Left ventricle myocardium superior (tissue), 1 donor: ENCODE data around the gene CRY1. TPM values are rescaled to one million over a fixed set of nuclear protein-coding genes. Genes with fewer than 3 reads are reported as not detected.
"Not testable (repeated sequence)": the region's sequence is repeated elsewhere in the genome, so short reads cannot be mapped to it uniquely, and the experiment has no call there.

Experiments used
- ATAC-seq: fragments of 200-7000 bp; cut with Tn5 transposase; one replicate; pipeline ENCODE4 v1.9.1; 2020; ENCODE audit warnings: mild to moderate bottlenecking, moderate library complexity
- DNase-seq: peaks from one replicate; pipeline ENCODE4 v3.0.0-alpha.2; 2020
- intact Hi-C: fragments of 100-400 bp; cut with micrococcal nuclease; formaldehyde crosslinking; loops from one replicate; pipeline ENCODE4 v1.11.0; 2022
- total RNA-seq: library from RNA; stranded (reverse); fragmentation: NEBNext Ultra II Directional; extraction: Animal tissue kit (Norgen Biotek cat#: 25700); gene quantifications from one replicate; pipeline ENCODE4 v1.2.1, GENCODE V29; 2021
- donor health status: DM: no; HTN: yes; CAD: no; lungs with severe emphysema.

The CRY1 gene
- total RNA-seq, 1 donor from 2014 or later = 9.3 TPM

DNA sequence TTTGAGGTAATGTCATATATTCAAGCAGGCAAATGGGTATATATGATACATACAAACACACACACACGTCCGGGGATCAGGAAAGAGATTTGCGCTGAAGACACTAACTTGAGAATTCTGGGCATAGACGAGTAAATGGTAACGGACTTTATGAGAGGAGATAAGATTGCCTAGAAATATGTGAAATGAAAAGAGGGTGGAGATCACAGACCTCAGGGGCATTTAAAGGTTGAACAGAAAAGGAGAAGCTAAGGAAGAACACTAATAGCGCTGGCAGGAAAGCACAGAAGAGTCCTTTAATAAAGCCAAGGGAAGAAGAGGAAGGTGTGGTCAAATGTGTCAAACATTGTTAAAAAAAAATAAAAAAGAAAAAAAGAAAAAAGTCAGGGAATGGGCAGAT is 13.1 kb downstream of the CRY1 start:
- DNase-seq = no peak
- intact Hi-C loops = no loop called here
- ATAC-seq = no peak

- no peak for ATAC-seq
- DNase-seq = no peak
- intact Hi-C loops = no loop called here
Observed at GRCh38 chr12:107079172-107080011, 14.0 kb downstream of the CRY1 start.

GRCh38 chr12:107073266-107073665 is 20.1 kb downstream of the CRY1 start:
- intact Hi-C loops = not testable (repeated sequence)

GRCh38 chr12:107066691-107067090 is 26.7 kb downstream of the CRY1 start:
- DNase-seq = no peak
- no peak for ATAC-seq
- intact Hi-C loops = no loop called here

More at GRCh38 chr12:107073266-107073665, 20.1 kb downstream of the CRY1 start:
- not testable (repeated sequence) for ATAC-seq, DNase-seq

GRCh38 chr12:107064687-107065086 is 28.7 kb downstream of the CRY1 start:
- no peak for DNase-seq
- intact Hi-C loops = no loop called here
- ATAC-seq = no peak

- ATAC-seq = no peak
- intact Hi-C loops = no loop called here
- no peak for DNase-seq
Observed at GRCh38 chr12:107064243-107064642, 29.1 kb downstream of the CRY1 start.

- no peak for DNase-seq
- ATAC-seq = peak; percentile 78
- intact Hi-C loops = no loop called here
Observed at GRCh38 chr12:107058190-107058589, 35.2 kb downstream of the CRY1 start.

DNA sequence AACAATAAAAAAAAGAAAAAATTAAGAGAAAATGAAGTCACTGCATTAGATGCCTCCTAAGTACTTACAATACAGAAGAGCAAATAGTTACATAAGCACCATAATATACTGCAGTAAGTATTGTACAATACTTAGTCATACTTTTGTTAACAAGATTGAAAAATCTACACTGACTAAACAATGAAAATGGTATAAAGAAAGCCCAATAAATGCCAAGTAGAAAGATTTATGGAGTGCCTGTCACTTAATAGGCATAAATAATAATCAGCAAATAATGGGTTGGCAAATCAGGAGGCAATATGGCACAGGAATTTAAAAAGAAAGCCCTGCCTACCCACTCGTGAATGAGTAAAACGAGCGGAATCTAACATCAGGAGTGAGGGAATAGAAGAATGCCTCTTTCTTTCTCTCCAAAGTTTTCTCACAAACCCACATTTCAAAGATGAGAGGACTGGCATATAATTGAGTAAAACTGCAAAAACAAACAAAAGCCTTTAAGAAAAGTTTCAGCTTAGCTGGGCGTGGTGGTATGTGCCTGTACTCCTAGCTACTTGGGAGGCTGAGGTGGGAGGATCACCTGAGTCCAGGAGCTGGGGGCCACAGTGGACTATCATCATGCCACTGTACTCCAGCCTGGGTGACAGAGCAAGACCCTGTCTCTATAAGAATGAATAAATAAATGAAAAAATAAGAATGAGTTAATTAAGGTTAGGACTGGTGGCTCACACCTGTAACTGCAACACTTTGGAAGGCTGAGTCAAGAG is 36.1 kb downstream of the CRY1 start:
- DNase-seq (no peak), ATAC-seq (no peak)
- intact Hi-C loops = no loop called here

GRCh38 chr12:107053709-107054108 is 39.6 kb downstream of the CRY1 start:
- ATAC-seq = no peak
- DNase-seq = no peak
- intact Hi-C loops = no loop called here

DNA sequence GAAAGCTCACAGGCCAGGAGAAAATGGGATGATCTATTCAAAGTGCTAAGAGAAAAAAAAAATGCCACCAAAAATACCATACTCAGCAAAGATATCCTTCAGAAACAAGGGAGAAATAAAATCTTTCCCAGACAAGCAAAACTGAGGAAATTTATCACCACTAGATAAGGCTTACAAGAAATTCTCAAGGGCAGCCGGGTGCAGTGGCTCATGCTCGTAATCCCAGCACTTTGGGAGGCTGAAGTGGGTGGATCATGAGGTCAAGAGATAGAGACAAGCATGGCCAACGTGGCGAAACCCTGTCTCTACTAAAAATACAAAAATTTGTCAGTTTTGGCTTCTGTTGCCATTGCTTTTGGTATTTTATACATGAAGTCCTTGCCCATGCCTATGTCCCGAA is 48.2 kb downstream of the CRY1 start:
- ATAC-seq (no peak), DNase-seq (no peak)
- intact Hi-C loops = no loop called here

GRCh38 chr12:107042801-107043200 is 50.5 kb downstream of the CRY1 start:
- DNase-seq (no peak), ATAC-seq (no peak)
- intact Hi-C loops = no loop called here

GRCh38 chr12:107035733-107036132 is 57.6 kb downstream of the CRY1 start:
- intact Hi-C loops = no loop called here
- no peak for ATAC-seq
- DNase-seq = no peak

DNA sequence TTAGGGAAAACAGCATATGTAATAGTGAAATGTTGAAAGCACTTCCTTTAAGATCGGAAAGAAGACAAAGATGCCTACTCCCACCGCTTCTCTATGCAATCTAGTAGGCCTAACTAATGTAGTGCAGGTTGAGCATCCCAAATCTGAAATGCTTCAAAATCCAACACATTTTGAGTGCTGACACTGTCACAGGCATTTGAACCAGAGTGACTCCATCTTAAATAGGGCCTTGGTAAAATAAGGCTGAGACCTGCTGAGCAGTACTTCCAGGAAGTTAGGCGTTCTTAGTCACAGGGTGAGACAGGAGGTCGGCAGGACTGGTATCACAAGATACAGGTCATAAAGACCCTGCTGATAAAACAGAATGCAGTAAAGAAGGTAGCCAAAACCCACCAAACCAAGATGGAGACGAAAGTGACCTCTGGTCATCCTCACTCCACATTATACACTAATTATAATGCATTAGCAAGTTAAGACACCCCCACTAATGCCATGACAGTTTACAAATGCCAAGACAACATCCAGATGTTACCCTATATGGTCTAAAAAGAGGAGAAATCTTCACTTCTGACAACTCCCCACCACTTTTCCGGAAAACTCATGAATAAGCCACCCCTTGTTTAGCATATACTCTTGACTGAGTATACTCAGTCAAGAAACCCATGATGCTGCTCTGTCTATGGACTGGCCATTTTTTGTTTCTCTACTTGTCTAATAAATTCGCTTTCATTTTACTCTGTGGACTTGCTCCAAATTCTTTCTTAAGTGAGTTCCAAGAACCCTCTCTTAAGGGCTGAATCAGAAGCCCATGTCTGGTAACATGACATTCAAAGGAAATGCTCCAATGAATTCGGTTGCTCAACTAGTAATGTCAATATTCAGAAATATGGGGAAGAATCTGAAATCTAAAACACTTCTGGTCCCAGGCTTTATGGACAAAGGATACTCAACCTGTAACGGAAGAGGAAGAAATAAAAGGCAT is 59.3 kb downstream of the CRY1 start:
- intact Hi-C loops = no loop called here
- ATAC-seq = no peak
- DNase-seq = no peak

DNA sequence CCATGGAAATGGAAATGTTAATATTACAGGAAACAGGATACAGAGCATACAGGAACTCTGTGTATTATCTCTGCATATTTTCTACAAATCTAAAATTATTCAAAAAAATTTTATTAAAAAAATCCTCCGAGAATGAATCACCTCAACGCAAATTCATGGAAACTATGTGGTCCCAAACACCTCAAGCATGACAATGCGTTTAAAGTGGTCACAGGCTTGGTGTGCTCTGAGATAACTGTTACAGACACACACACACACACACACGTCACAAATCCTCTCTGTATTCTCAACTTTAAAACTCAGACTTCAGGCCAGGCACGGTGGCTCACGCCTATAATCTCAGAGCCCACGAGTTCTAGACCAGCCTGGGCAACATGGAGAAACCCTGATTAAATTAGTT is 61.1 kb downstream of the CRY1 start:
- DNase-seq (no peak), ATAC-seq (no peak)
- intact Hi-C loops = no loop called here

DNA sequence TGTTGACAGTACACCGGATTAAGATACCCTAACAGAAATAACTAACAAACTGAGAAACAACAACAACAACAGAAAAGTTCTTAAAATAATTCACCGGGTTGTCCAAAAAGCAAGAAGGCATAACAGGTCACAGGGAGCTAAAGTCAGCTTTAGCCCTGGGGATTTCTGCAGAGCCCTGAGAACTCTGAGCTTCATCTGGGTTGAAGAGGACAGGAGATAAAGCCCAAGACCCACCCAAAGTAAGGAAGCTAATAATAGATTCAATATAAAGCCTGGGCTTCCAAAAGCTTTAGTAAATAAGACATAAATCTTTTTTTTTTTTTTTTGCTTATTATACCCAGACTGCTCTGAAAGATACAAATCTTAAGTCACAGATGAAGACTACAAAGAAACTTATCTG is 62.3 kb downstream of the CRY1 start:
- intact Hi-C loops = no loop called here
- ATAC-seq (no peak), DNase-seq (no peak)

DNA sequence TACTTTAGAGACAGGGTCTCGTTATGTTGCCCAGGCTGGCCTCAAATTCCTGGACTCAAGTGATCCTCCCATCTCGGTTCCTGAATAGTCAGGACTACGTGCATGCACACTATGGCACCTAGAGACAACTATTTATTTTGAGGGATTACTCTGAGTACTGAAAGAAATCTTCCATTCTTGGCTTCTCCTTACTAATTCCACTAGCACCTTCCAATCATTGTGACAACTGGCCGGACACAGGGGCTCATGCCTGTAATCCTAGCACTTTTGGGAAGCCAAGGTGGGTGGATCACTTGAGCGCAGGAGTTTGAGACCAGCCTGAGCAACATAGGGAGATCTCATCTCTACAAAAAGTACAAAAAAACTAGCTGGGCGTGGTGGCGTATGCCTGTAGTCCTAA is 64.3 kb downstream of the CRY1 start:
- ATAC-seq (no peak), DNase-seq (no peak)
- intact Hi-C loops = no loop called here

- intact Hi-C loops = no loop called here
- ATAC-seq (peak; percentile 94), DNase-seq (no peak)
Observed at GRCh38 chr12:107027636-107028053, 65.7 kb downstream of the CRY1 start.

- ATAC-seq (peak; percentile 35), DNase-seq (no peak)
- intact Hi-C loops = no loop called here
Observed at GRCh38 chr12:107026806-107027635, 66.3 kb downstream of the CRY1 start.

DNA sequence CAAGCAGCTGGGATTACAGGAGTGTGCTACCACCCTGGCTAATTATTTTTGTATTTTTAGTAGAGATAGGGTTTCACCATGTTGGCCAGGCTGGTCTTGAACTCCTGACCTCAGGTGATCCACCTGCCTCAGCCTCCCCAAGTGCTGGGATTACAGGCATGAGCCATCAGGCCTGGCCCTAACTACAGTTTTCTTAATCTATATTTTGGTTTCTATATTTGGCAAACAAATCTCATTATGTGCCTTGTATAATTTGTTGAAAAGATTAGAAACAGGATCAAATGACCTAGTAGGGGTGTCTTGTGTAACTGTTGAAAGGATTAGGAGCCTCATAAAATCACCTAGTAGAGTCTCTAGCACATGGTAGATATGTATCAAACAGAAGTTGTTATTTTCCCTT is 67.0 kb downstream of the CRY1 start:
- intact Hi-C loops, ATAC-seq: not testable (repeated sequence)

More for the DNA sequence above, 67.0 kb downstream of the CRY1 start:
- not testable (repeated sequence) for DNase-seq
